EH (cell line): ENCODE results near the gene ATG9B.
"Not testable (repeated sequence)": the region's sequence is repeated elsewhere in the genome, so short reads cannot be mapped to it uniquely, and the experiment has no call there.

Experiments used
- DNase-seq: peaks from one replicate; pipeline ENCODE4 v3.0.0-alpha.2; 2015; ENCODE audit warnings: low read depth

The ATG9B gene

GRCh38 chr7:151014950-151015349 is 9.3 kb downstream of the ATG9B start:
- DNase-seq: no peak

GRCh38 chr7:151013733-151014497 is 10.4 kb downstream of the ATG9B start:
- peak; percentile 82 for DNase-seq

- no peak for DNase-seq
These were observed 10.9 kb downstream of the ATG9B start for GRCh38 chr7:151013356-151013732.

GRCh38 chr7:151012911-151013347 is 11.4 kb downstream of the ATG9B start:
- peak; percentile 50 for DNase-seq

GRCh38 chr7:151012031-151012692 is 12.1 kb downstream of the ATG9B start:
- DNase-seq: peak; percentile 33

- DNase-seq: not testable (repeated sequence)
These were observed 12.7 kb downstream of the ATG9B start for GRCh38 chr7:151011616-151012015.

- no peak for DNase-seq
These were observed 13.2 kb downstream of the ATG9B start for GRCh38 chr7:151011097-151011409.

GRCh38 chr7:151010307-151011096 is 13.8 kb downstream of the ATG9B start:
- DNase-seq: peak; percentile 58

GRCh38 chr7:151010037-151010306 is 14.3 kb downstream of the ATG9B start:
- no peak for DNase-seq

GRCh38 chr7:151009327-151010036 is 14.8 kb downstream of the ATG9B start:
- no peak for DNase-seq

- DNase-seq: peak; percentile 20
These were observed 15.6 kb downstream of the ATG9B start for GRCh38 chr7:151008511-151009323.

GRCh38 chr7:151008143-151008510 is 16.2 kb downstream of the ATG9B start:
- no peak for DNase-seq

- DNase-seq: peak; percentile 15
These were observed 16.8 kb downstream of the ATG9B start for GRCh38 chr7:151007469-151007898.

GRCh38 chr7:151006590-151007300 is 17.5 kb downstream of the ATG9B start:
- no peak for DNase-seq

- no peak for DNase-seq
These were observed 18.7 kb downstream of the ATG9B start for GRCh38 chr7:151005566-151005965.

- DNase-seq: no peak
These were observed 20.7 kb downstream of the ATG9B start for GRCh38 chr7:151003572-151003971.

- DNase-seq: no peak
These were observed 22.7 kb downstream of the ATG9B start for GRCh38 chr7:151001546-151001945.

GRCh38 chr7:151000897-151001495 is 23.3 kb downstream of the ATG9B start:
- DNase-seq: no peak

GRCh38 chr7:150999497-151000230 is 24.6 kb downstream of the ATG9B start:
- no peak for DNase-seq

GRCh38 chr7:150999001-150999400 is 25.3 kb downstream of the ATG9B start:
- no peak for DNase-seq
